Measurements from ENCODE around the gene DNAH10. TPM values are rescaled to one million over a fixed set of nuclear protein-coding genes. Genes with fewer than 3 reads are reported as not detected.

The DNAH10 gene
- total RNA-seq, 1 experiment from 2014 or later, result 0.17 TPM

DNA sequence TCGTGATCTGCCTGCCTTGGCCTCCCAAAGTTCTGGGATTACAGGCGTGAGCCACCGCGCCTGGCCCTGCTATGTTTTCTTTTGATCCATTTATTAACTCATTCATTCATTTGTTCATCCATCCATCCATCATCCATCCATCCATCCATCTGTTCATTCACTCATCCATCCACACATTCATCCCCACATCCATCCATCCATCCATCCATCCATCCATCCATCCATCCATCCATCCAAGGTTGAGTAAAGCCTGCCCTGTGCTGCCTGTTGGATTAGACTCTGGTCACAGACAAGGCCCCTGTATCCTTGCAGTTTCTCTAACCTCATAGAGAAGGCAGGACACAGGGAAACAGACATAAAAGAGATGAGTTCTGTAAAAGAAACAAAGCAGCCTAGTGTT lies 44.9 kb downstream of the DNAH10 start:
- TF ChIP-seq, protein P1, sequence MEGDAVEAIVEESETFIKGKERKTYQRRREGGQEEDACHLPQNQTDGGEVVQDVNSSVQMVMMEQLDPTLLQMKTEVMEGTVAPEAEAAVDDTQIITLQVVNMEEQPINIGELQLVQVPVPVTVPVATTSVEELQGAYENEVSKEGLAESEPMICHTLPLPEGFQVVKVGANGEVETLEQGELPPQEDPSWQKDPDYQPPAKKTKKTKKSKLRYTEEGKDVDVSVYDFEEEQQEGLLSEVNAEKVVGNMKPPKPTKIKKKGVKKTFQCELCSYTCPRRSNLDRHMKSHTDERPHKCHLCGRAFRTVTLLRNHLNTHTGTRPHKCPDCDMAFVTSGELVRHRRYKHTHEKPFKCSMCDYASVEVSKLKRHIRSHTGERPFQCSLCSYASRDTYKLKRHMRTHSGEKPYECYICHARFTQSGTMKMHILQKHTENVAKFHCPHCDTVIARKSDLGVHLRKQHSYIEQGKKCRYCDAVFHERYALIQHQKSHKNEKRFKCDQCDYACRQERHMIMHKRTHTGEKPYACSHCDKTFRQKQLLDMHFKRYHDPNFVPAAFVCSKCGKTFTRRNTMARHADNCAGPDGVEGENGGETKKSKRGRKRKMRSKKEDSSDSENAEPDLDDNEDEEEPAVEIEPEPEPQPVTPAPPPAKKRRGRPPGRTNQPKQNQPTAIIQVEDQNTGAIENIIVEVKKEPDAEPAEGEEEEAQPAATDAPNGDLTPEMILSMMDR (conservative IDR thresholded peaks at IDR 0.05), result no peak
- Histone ChIP-seq H4K91ac (ENCODE audit: insufficient read length, low read depth, low read length) (no peak overlapping the region), H3K4me1 (ENCODE audit: insufficient read depth, low read length) (no peaks in the 10 kb centered on the region), H2BK12ac (ENCODE audit: insufficient read length, low read depth, low read length) (no peak overlapping the region), H3K18ac (ENCODE audit: insufficient read length, low read depth, low read length) (no peak overlapping the region), H2AK5ac (ENCODE audit: insufficient read length, low read length) (no peak overlapping the region), H3K23ac (ENCODE audit: insufficient read length, low read depth, low read length) (no peak overlapping the region), H3K79me2 (ENCODE audit: insufficient read depth, low read length) (no peaks in the 10 kb centered on the region), H3K79me1 (ENCODE audit: insufficient read depth, low read depth, low read length, poor library complexity, severe bottlenecking) (no peaks in the 10 kb centered on the region), H2BK15ac (ENCODE audit: low read depth, low read length) (no peak overlapping the region), H2AFZ (ENCODE audit: low read length) (no peak overlapping the region), H4K5ac (ENCODE audit: insufficient read length, low read depth, low read length) (no peak overlapping the region), H3K4ac (ENCODE audit: low read depth, low read length) (no peak overlapping the region), H3K27me3 (ENCODE audit: insufficient read depth, low read length) (no peaks in the 10 kb centered on the region), H3T11ph (ENCODE audit: low read length) (no peak overlapping the region), H2BK120ac (ENCODE audit: low read depth, low read length, poor library complexity, severe bottlenecking) (no peak overlapping the region), H3K9ac (ENCODE audit: extremely low read depth, insufficient read length, low read length) (no peak overlapping the region), H3K27ac (ENCODE audit: insufficient read length, low read depth, low read length) (no peak overlapping the region), H3K23me2 (ENCODE audit: insufficient read length, low read depth, low read length, poor library complexity, severe bottlenecking) (no peaks in the 10 kb centered on the region), H3K14ac (ENCODE audit: insufficient read depth, low read length) (no peak overlapping the region), H4K8ac (replicated peaks; ENCODE audit: insufficient read length, low read depth, low read length) (no peak overlapping the region), H3K9me3 (ENCODE audit: control insufficient read depth, low read depth, low read length) (no peaks in the 10 kb centered on the region), H3K4me2 (ENCODE audit: insufficient read depth, insufficient read length, low read length) (no peak overlapping the region), H4K20me1 (ENCODE audit: control insufficient read depth, insufficient read depth, insufficient read length) (no peaks in the 10 kb centered on the region), H2BK5ac (ENCODE audit: insufficient read length, low read length) (no peak overlapping the region), H2BK20ac (ENCODE audit: low read depth, low read length, poor library complexity, severe bottlenecking) (no peak overlapping the region), H3K56ac (ENCODE audit: insufficient read length, low read depth, low read length) (no peak overlapping the region)
- no peaks in the 10 kb centered on the region; a peak in 1 of 7 replicates for H3K36me3 Mint-ChIP-seq (ENCODE audit: insufficient read depth in 1 of 3, low read depth in 3 of 3)
- no peak overlapping the region for H3K27ac Mint-ChIP-seq
- no CpG with 5 or more reads among the region's 4 CpGs for WGBS (ENCODE audit: extremely low coverage, insufficient read length, low lambda C conversion rate)
- H3K9me3 Mint-ChIP-seq, result no peaks in the 10 kb centered on the region; a peak in 1 of 5 replicates
- H3K4me3 Mint-ChIP-seq, result no peak overlapping the region; a peak in 1 of 5 replicates
- no peak for DNase-seq
- peaks cover 74% of the 10 kb centered on the region for H3K27me3 Mint-ChIP-seq (ENCODE audit: low read depth)
- peaks cover 0 to 5% of the 10 kb centered on the region in 2 experiments; a peak in 3 of 4 replicates for H3K4me1 Mint-ChIP-seq

All from H9 (cell line).